Sigmoid colon (tissue), 4 donors: ENCODE data around the gene TBC1D13.
"Not testable (repeated sequence)": the region's sequence is repeated elsewhere in the genome, so short reads cannot be mapped to it uniquely, and the experiment has no call there.

Source experiments
- CTCF ChIP-seq, 4 experiments: fragments of 450-650 bp in 3 of 4; fragments of 200-600 bp in 1 of 4; IDR thresholded peaks; one replicate each; pipeline ENCODE4 v1.5.1; 2016 to 2019; ENCODE audit warnings: antibody characterized with exemption in 4 of 4, mild to moderate bottlenecking in 3 of 4, moderate library complexity in 2 of 4
- EP300 ChIP-seq, 4 donors: sonication (generic); formaldehyde crosslinking; IDR thresholded peaks; one replicate each; pipeline ENCODE4 v1.6.1; 2017; ENCODE audit warnings: antibody characterized with exemption in 4 of 4
- POLR2AphosphoS5 ChIP-seq, 4 donors: sonication (generic); formaldehyde crosslinking; IDR thresholded peaks; one replicate each; pipeline ENCODE4 v1.6.1; 2017; ENCODE audit warnings: antibody characterized with exemption in 4 of 4

GRCh38 chr9:128858476-128858875 lies 71.4 kb downstream of the TBC1D13 start:
- not testable (repeated sequence) for TF ChIP-seq CTCF, POLR2AphosphoS5, EP300 (IDR thresholded peaks at IDR 0.05)
